Left lobe of liver (tissue), 2 donors: ENCODE data around the gene ODF2L. TPM values are rescaled to one million over a fixed set of nuclear protein-coding genes. Genes with fewer than 3 reads are reported as not detected.

Experiments used
- ATAC-seq: fragments of 200-7000 bp; cut with Tn5 transposase; one replicate; pipeline ENCODE4 v1.9.1; 2020; ENCODE audit warnings: mild to moderate bottlenecking, moderate library complexity
- DNase-seq: peaks from one replicate; pipeline ENCODE4 v3.0.0-alpha.2; 2020; ENCODE audit warnings: low spot score
- total RNA-seq: library from RNA; stranded (reverse); gene quantifications from one replicate; pipeline ENCODE4 v1.2.1, GENCODE V29; 2021
- donor health status: DM: no; HTN: no; CAD: no; lungs with moderate emphysema.
- donor health status: DM: no; HTN: yes; CAD: no.

Gene ODF2L
- 3.1 TPM for total RNA-seq

- DNase-seq = peak; percentile 87
- peak; percentile 100 for ATAC-seq
Observed at GRCh38 chr1:86395751-86396497, at the start of gene ODF2L. TSS of gene ODF2L (minus strand) at chr1:86396323. CDS start at chr1:86387027, 9,296 bp downstream.

- DNase-seq (no peak), ATAC-seq (no peak)
Observed at GRCh38 chr1:86445919-86446318, 49.8 kb upstream of the ODF2L start.

DNA sequence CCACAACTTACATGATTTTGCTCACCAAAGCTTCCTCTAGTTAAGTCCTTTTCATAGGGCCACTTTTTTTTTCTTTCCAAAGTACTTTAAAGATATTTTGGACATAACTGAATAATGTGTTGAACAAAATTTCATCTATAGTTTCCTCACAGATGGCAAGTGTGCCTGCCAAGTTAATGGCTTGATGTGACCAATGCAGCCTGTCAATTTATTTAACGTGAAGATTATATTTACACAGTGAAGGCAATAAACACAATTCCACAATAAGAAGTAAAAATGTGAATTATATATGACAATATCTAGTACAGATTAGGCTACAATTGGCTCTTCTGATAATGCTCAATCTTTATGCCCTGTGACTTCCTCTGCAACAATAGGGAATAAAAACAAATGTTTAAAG is 45.9 kb upstream of the ODF2L start:
- ATAC-seq (no peak), DNase-seq (no peak)

GRCh38 chr1:86441581-86441980 is 45.5 kb upstream of the ODF2L start:
- DNase-seq = no peak

GRCh38 chr1:86436041-86436440 is 39.9 kb upstream of the ODF2L start:
- ATAC-seq (no peak), DNase-seq (no peak)

More at GRCh38 chr1:86441581-86441980, 45.5 kb upstream of the ODF2L start:
- no peak for ATAC-seq

DNA sequence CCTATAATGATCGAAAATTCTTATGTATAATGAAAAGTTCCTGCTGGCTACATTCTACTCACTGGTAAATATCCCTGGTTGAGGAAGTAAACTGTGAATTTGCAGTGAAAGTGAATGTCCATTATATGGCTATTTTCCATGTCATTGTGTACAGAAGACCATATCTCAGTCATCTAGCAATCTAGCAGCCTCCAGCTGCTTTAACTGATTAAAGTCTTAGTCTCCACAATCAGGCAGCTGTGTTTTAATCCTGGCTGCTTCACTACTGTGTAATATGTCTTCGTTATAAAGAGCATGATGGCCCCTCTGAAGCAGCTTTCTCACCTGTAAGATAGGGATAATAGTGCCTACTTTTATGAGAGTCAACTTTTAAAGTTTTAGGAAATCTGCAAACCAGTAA is 39.2 kb upstream of the ODF2L start:
- ATAC-seq = no peak

DNA sequence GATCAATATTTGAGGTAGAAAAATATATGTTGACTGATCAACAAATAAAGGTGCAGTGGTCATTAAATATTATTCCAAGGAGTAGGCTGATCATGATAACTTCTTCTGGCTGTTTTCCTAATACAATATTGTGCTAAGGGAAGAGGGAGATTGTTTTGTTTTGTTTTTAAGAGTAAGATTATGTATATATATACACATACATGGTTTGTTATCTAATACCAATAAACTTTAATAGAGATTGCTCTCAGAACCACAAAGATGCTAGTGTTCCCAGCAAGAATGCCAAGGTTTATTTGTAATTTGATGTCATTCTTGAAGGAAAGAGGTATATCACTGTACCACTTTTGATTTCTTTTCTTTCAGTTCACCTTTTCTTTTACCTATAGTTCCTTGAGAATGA is 37.9 kb upstream of the ODF2L start:
- ATAC-seq (no peak), DNase-seq (no peak)

More for the DNA sequence above, 39.2 kb upstream of the ODF2L start:
- DNase-seq = no peak

DNA sequence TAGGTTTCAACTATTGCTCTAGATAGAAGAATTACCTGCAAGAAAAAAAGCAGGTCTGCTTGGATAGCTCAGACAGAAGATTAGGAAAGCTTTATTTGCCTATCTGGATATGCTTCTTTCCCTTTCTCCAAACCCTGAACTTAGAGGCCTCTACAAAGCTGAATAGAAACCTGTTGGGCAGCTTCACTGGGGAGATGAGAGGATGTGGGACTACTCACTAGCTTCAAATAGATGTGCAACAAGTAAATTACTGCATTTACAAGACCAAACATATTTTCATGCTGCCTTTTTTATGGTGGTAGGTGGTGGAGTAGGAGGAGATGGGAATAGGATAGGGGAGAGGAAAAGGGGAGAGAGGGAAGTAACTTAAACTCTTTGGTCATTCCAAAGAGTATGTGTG is 34.3 kb upstream of the ODF2L start:
- ATAC-seq (no peak), DNase-seq (no peak)

DNA sequence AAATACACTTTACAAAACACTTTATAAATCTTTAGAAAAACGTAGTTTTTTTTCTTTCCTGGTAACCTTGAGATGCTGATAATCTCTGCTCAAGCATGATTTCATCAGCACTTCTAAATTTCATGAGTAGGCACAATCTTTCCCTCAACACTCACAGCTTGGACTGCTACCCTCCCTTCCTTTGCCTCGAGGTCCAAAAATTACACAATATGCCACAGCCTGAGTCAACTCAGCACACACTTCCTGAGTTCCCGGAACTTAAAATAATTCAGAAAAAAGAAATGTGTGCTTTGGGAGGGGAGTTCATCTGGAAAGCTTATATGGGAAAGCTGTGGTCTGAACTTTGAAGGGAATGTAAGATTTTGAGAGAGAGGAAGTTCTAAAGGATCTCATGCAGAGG is 33.7 kb upstream of the ODF2L start:
- peak; percentile 75 for ATAC-seq

GRCh38 chr1:86429122-86429725 is 33.1 kb upstream of the ODF2L start:
- ATAC-seq (no peak), DNase-seq (no peak)

More for the DNA sequence above, 33.7 kb upstream of the ODF2L start:
- DNase-seq = no peak

DNA sequence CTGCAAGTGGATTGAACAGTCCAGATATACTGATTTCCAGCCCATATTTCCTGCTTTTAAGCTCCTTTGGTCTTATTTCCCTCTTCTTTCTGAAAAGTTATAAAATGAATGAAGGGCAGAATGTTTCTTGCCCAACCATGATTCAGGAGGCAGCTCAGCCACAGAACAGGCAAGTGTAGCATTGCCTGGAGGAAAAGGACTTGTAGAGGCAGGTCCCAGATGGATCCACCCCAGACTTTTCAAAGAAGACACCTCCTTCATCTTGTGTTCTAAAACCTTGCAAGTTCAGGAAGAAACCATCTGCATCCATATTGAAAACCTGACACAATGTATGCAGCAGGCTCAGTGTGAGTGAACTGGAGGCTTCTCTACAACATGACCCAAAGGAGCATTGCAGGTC is 27.8 kb upstream of the ODF2L start, which contains the start of gene CLCA2:
Gene CLCA2 (plus strand): TSS at position 299 of the 400 bp plus-strand sequence. CDS start 77 bp downstream, at position 376.
- ATAC-seq = no peak
- DNase-seq = no peak

- DNase-seq (no peak), ATAC-seq (no peak)
Observed at GRCh38 chr1:86423473-86423872, 27.4 kb upstream of the ODF2L start.

- ATAC-seq (no peak), DNase-seq (no peak)
Observed at GRCh38 chr1:86421601-86422280, 25.6 kb upstream of the ODF2L start.

DNA sequence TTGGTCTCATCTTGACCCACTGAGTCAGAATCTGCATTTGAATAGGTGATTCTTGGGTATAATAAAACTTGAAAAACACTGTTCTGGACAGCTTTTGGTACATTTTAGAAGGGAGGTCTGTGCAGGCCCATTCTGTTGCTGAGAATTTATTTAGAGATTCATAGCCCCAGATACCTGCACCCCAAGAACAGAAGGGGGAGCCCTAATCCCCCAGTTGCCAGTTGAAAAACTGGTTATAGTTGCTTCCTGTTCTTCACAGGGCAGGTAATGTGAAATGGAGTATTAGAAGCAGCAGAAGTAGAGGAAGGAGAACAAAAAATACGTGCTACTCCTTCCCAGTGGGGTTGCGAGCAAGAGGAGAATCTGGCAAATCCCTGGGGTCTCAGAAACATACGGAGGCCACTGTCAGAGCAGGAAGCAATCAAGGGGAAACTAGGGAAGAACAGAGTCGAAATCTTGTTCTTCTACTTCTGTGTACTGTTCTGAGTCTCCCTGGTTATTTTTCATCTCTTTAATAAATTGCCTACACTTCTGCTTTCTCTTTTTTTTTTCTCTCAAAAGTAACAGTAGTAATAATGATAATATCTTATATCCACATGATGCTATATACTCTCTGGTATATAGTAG is 23.3 kb upstream of the ODF2L start:
- ATAC-seq (peak; percentile 37), DNase-seq (no peak)

- DNase-seq (no peak), ATAC-seq (no peak)
Observed at GRCh38 chr1:86416343-86416742, 20.2 kb upstream of the ODF2L start.

GRCh38 chr1:86410879-86411278 is 14.8 kb upstream of the ODF2L start:
- ATAC-seq = no peak
- no peak for DNase-seq

- DNase-seq (no peak), ATAC-seq (no peak)
Observed at GRCh38 chr1:86409416-86410021, 13.4 kb upstream of the ODF2L start.

DNA sequence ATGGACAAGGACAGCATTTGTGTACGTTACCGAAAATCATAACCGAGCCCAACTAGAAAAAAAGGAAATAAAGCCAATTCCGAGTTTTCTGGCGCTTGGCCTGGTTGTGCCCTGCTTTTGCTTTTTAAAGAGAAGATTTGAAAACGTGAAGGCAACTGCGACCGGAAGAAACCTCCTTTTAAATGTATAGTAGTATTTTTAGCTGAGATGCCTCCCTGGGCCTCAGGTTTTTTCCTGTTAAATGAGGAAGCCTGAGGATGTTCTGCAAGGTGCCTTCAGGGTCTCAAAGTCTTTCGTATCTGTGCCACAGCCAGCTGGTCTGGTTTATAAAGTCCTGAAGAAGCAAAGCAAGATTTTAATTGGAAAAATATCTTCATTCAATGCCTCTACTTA is 371 bp upstream of the ODF2L start:
- ATAC-seq (peak; percentile 6), DNase-seq (no peak)

DNA sequence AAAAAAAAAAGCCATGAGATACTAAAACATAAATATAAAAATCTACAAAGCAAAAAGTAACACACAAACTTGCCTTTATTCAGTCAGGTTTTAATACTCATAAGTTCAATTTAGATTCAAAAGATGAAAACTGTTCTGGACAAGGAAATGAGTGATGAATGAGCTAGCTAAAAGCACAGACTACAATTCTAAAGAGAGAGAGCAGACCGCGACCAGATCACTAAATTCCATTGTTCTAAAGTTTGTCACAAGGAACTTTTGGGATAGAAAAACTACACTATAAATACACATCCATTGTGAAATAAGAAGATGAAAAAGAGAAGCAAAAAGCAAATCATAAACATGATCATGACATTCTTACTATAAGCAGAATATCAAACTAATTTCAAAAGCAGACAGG is 1.7 kb downstream of the ODF2L start:
- DNase-seq = no peak
- no peak for ATAC-seq

DNA sequence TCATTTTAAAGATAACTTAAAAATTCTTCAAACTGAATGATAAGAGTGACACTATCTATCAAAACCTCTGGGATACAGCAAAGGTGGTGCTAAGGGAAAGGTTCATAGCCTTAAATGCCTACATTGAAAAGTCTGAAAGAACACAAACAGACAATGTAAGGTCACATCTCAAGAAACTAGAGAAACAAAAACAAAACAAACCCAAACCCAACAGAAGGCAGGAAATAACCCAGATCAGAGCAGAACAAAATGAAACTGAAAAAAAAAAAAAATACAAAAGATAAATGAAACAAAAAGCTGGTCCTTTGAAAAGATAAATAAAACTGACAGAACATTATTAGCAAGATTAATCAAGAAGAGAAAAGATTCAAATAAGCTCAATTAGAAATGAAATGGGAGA is 6.8 kb downstream of the ODF2L start:
- DNase-seq (no peak), ATAC-seq (no peak)

DNA sequence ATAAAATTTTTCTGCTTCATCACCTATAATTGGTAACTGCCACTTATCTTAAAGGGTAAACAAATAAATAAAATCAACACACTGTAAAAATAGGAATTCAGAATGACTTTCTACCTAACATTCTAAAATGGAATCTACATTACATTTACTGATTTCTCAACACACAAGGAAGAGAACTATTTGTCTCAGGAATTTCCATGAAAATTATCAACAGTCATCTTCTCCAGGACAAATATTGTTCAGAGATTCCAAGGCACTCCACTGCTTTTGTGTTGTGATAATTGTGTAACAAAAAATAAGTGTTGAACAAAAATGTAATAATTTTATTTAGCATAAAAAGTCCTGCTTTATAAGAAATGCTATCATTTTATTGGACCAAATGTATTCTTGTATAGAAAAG is 7.3 kb downstream of the ODF2L start:
- ATAC-seq (no peak), DNase-seq (no peak)
